Hippocampal formation (tissue), 2 donors: Measurements from ENCODE around the gene CD2BP2.
"Not testable (repeated sequence)": the region's sequence is repeated elsewhere in the genome, so short reads cannot be mapped to it uniquely, and the experiment has no call there.

Experiments used
- DNase-seq, 2 donors: peaks; one replicate each; lab custom pipeline; 2025; lab: John Stamatoyannopoulos, UW

CD2BP2 gene

GRCh38 chr16:30355144-30355953 is at the start of gene CD2BP2:
TSS of gene CD2BP2 (minus strand) at chr16:30355308. CDS start at chr16:30354681, 627 bp downstream.
- DNase-seq, result peak; percentile 92 to 99

GRCh38 chr16:30401768-30402425 is 46.8 kb upstream of the CD2BP2 start:
- no peak for DNase-seq

GRCh38 chr16:30399435-30400186 is 44.5 kb upstream of the CD2BP2 start:
- no peak for DNase-seq

- DNase-seq, result no peak
These were observed 43.7 kb upstream of the CD2BP2 start for GRCh38 chr16:30398661-30399434.

GRCh38 chr16:30397776-30398660 is 42.9 kb upstream of the CD2BP2 start:
- no peak for DNase-seq

GRCh38 chr16:30397056-30397455 is 41.9 kb upstream of the CD2BP2 start:
- no peak for DNase-seq

GRCh38 chr16:30396627-30397026 is 41.5 kb upstream of the CD2BP2 start:
- not testable (repeated sequence) for DNase-seq

GRCh38 chr16:30395992-30396585 is 41.0 kb upstream of the CD2BP2 start:
- peak in 1 of 2 donors; percentile 23 for DNase-seq

GRCh38 chr16:30395155-30395991 is 40.3 kb upstream of the CD2BP2 start, which contains the start of gene ZNF48:
TSS of gene ZNF48 (plus strand) at chr16:30395420. CDS start at chr16:30395795, 375 bp downstream.
- DNase-seq, result peak; percentile 80 to 87

GRCh38 chr16:30394592-30395154 is 39.6 kb upstream of the CD2BP2 start:
- DNase-seq, result no peak

- no peak for DNase-seq
These were observed 28.4 kb upstream of the CD2BP2 start for GRCh38 chr16:30383521-30383920.

GRCh38 chr16:30382111-30382881 is 27.2 kb upstream of the CD2BP2 start, which contains the start of gene SEPTIN1:
TSS of gene SEPTIN1 (minus strand) at chr16:30382561. CDS start at chr16:30382542, 19 bp downstream.
- no peak for DNase-seq

- no peak for DNase-seq
These were observed 26.4 kb upstream of the CD2BP2 start for GRCh38 chr16:30381291-30382041.

- no peak for DNase-seq
These were observed 25.7 kb upstream of the CD2BP2 start for GRCh38 chr16:30380803-30381208.

GRCh38 chr16:30380072-30380802 is 25.1 kb upstream of the CD2BP2 start:
- DNase-seq, result no peak

- DNase-seq, result no peak
These were observed 24.2 kb upstream of the CD2BP2 start for GRCh38 chr16:30379158-30379783.
